Ascending aorta (tissue), 2 donors: Measurements from ENCODE around the gene OSCP1. TPM values are rescaled to one million over a fixed set of nuclear protein-coding genes. Genes with fewer than 3 reads are reported as not detected.

ENCODE experiments used
- DNase-seq, 2 donors: peaks; one replicate each; pipeline ENCODE4 v3.0.0-alpha.2; 2019; ENCODE audit warnings: low spot score in 2 of 2
- H3K27ac ChIP-seq, 2 donors: fragments of 200-600 bp; sonication (generic); one replicate each; pipeline ENCODE4 v1.5.1; 2016 to 2017; ENCODE audit warnings: mild to moderate bottlenecking in 1 of 2
- H3K27me3 ChIP-seq: fragments of 200-600 bp; sonication (generic); one replicate; pipeline ENCODE4 v1.5.1; 2017
- H3K36me3 ChIP-seq, 2 donors: fragments of 200-600 bp; sonication (generic); one replicate each; pipeline ENCODE4 v1.5.1; 2016
- H3K4me1 ChIP-seq, 2 donors: fragments of 200-600 bp; sonication (generic); one replicate each; pipeline ENCODE4 v1.5.1; 2016 to 2017; ENCODE audit warnings: mild to moderate bottlenecking in 1 of 2
- H3K4me3 ChIP-seq, 2 donors: fragments of 200-600 bp; sonication (generic); one replicate each; pipeline ENCODE4 v1.5.1; 2016 to 2017; ENCODE audit warnings: mild to moderate bottlenecking in 1 of 2
- H3K9me3 ChIP-seq, 2 donors: fragments of 200-600 bp; sonication (generic); one replicate each; pipeline ENCODE4 v1.5.1; 2016
- intact Hi-C: fragments of 100-400 bp; cut with DNase I; formaldehyde crosslinking; loops from one replicate; pipeline ENCODE4 v1.15.1; 2023
- total RNA-seq: library from RNA; depleted of rRNA; stranded (reverse); fragments of >200 nt; gene quantifications from one replicate; pipeline ENCODE4 v1.1.0, GENCODE V29; 2016
- TF ChIP-seq, protein P1 (sequence below), 3 experiments: fragments of 200-600 bp in 2 of 3; fragments of 450-650 bp in 1 of 3; sonication (generic) in 2 of 3; IDR thresholded peaks; one replicate each; pipeline ENCODE4 v1.5.1; 2016 to 2019; ENCODE audit warnings: antibody characterized with exemption in 3 of 3, mild to moderate bottlenecking in 1 of 3, moderate library complexity in 1 of 3

Gene OSCP1
- total RNA-seq, 1 donor from 2014 or later = 10.6 TPM

DNA sequence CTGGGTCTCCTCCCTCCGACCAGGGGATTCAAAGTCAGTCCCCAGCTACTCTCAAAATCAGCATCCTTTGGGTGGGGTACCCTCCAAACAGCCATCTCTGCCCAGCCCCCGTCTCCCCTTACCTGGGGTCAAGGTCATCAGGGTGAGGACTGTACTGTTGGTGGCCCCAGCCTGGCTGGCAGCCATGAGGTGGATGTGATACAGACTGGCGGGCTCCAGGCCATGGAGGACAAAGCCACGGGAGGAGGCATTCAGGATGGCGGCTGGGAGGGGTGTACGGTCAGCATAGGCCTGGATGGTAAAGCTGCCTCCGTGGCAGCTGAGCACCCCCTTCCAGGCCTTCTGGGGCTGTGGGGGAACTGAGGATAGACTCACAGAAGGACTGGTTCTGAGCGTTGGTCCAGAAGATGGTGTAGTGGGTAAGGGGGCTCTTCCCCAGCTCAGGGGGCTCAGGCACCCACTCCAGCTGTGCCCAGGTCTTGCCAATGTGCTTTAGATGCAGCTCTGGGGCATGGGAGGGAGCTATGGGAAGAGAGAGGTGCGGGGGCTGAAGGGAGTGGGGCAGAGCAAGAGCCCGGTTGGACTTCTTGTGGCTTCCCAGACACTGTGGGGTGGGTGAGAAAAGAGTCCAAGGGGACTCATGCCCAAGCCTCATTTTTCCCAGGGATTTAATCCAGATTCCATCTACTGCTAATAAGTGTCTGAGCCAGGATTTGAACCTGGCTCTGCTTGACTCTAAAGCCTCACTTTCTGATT, 17.6 kb upstream of the OSCP1 start:
- Histone ChIP-seq H3K4me1 (peaks cover 3 to 8% of the 10 kb centered on the region in 2 donors), H3K36me3 (no peaks in the 10 kb centered on the region), H3K27me3 (no peaks in the 10 kb centered on the region), H3K27ac (no peak overlapping the region), H3K9me3 (no peaks in the 10 kb centered on the region), H3K4me3 (no peak overlapping the region)
- intact Hi-C loops = no loop called here
- TF ChIP-seq, protein P1, sequence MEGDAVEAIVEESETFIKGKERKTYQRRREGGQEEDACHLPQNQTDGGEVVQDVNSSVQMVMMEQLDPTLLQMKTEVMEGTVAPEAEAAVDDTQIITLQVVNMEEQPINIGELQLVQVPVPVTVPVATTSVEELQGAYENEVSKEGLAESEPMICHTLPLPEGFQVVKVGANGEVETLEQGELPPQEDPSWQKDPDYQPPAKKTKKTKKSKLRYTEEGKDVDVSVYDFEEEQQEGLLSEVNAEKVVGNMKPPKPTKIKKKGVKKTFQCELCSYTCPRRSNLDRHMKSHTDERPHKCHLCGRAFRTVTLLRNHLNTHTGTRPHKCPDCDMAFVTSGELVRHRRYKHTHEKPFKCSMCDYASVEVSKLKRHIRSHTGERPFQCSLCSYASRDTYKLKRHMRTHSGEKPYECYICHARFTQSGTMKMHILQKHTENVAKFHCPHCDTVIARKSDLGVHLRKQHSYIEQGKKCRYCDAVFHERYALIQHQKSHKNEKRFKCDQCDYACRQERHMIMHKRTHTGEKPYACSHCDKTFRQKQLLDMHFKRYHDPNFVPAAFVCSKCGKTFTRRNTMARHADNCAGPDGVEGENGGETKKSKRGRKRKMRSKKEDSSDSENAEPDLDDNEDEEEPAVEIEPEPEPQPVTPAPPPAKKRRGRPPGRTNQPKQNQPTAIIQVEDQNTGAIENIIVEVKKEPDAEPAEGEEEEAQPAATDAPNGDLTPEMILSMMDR (IDR thresholded peaks at IDR 0.05) = no peak
- no peak for DNase-seq

DNA sequence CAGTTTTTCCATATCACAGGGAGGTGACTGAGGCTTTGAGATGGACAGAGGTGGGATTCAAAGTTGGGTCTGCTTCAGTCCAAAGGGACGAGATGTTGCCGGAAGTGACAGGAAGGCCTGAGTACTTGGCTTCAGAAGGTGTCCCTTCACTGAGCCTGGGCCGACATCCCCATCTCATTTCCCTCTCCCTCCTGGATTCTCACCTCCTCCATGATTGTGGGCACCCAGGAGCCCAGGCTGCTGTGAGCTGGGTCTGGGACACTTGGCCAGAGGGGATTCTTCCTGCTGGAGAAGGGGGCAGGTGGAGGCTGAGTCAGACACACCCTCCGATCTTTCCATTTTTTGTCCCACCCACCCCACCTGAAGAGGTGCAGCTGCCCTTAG, 16.8 kb upstream of the OSCP1 start:
- no peak overlapping the region for H3K4me3 ChIP-seq

DNA sequence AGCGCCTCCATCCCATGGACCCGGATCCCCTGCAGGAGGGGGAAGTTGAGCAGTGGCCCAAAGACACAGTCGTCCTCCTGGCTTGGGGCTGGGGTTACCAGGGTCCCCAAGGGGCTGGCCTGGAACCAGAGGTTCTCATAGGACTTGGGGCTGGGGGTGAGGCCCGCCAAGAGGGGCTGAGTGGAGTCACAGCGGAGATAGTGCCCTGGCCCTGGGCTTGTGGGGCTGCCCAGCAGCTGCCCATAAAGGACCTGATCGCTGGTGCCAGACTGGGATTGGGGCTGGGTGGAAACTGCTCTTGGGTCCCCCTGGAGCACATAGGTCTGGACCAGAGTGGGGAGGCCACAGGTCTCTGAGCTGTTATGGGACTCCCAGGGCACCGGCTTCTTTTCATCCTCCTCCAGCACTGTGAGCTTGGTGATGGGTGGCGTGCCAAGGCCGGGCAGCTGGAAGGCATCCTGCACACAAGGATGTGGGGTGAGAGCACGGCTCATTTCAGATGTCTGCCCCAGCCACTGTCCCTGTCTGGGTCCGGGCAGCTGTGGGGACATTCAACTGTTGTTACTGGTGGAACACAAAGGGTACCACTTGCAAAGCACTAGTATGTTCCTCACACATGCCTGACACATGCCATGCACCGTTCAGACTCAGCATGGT, 16.2 kb upstream of the OSCP1 start:
- H3K9me3 ChIP-seq = no peaks in the 10 kb centered on the region
- intact Hi-C loops = no loop called here
- TF ChIP-seq, protein P1 (IDR thresholded peaks at IDR 0.05) = no peak
- H3K36me3 ChIP-seq = peaks cover 4 to 5% of the 10 kb centered on the region in 2 donors
- H3K27me3 ChIP-seq = no peaks in the 10 kb centered on the region
- no peak overlapping the region for H3K27ac ChIP-seq
- peaks cover 3 to 11% of the 10 kb centered on the region in 2 donors for H3K4me1 ChIP-seq
- no peak for DNase-seq
- no peak overlapping the region for H3K4me3 ChIP-seq

More for the DNA sequence above, 16.8 kb upstream of the OSCP1 start:
- Histone ChIP-seq H3K36me3 (peaks cover 0 to 1% of the 10 kb centered on the region in 2 donors), H3K27me3 (no peaks in the 10 kb centered on the region), H3K9me3 (no peaks in the 10 kb centered on the region), H3K27ac (no peak overlapping the region), H3K4me1 (peaks cover 3 to 11% of the 10 kb centered on the region in 2 donors)
- DNase-seq = no peak
- TF ChIP-seq, protein P1 (IDR thresholded peaks at IDR 0.05) = no peak
- intact Hi-C loops = no loop called here

DNA sequence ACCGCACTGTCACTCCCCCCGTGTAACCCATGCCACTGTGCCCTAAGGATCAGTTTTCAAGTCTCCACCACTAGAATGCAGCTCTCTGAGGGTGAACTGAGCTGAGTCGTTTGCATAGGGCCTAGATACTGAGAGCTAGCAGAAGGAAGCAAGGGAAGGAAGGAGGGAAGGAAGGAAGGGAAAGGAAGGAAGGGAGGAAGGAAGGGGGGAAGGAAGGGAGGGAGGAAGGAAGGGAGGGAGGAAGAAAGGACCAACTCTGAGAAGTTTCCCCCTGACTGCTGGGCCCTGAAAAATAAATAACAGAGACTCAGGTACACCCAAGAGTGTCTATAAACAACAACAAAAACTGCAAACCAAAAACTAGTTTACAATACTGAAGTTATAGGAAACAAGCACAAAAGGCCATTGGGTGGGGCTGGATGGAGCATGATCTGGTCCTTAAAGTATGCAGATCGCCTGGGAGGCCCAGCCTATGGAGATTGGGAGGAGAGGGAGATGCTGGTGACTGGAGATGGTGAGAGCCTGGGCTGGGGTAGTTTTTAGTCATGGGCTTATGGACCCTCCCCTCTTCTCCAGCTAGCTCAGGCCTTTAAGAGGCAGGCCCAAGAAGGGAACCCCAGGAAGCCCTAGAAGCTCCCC, 15.6 kb upstream of the OSCP1 start:
- Histone ChIP-seq H3K9me3 (no peaks in the 10 kb centered on the region), H3K4me1 (peaks cover 3 to 11% of the 10 kb centered on the region in 2 donors), H3K27me3 (no peaks in the 10 kb centered on the region), H3K27ac (no peak overlapping the region), H3K4me3 (no peak overlapping the region), H3K36me3 (peaks cover 8 to 11% of the 10 kb centered on the region in 2 donors)
- no peak for DNase-seq
- TF ChIP-seq, protein P1 (IDR thresholded peaks at IDR 0.05) = no peak
- intact Hi-C loops = loop anchor here (2.0 kb wide), 1 partner anchor 15 kb away; the partner anchor contains the start of gene OSCP1

DNA sequence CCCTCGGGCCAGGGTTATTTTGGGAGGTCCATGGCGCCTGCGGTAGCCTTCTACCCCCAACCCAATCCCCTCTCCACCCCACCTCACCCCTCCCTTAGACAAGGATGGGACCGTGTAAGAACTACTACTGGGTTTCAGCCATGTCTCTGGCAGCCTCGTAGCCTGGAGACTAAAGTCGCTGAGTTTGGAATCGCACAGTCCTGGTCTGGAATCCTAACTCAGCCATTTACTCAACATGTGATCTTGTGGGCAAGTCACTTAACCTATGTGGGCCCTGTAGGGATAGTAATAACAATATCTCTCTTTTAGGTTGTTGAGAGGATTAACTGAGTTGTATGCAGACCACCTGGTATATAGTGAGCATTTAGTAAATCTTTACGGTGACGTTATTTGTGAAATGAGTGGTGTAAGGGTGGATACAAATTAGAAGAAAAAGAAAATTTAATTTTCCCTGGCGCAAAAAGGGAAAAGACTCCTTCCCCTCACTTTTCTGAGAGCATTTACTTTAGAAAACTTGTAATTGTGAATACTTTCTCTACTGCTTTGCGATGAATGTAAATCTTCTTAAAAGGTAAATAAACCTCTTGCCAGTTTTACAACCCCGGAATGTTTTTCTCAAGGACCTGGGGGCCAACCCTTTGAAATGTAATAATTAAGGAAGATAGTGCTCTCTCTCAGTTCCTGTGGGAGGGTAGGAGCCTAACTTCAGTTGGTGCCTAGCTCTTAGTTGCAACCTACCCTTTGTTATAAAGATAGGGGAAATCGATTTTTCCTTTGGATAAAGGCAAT, 14.5 kb upstream of the OSCP1 start:
- no peaks in the 10 kb centered on the region for H3K27me3 ChIP-seq
- DNase-seq = no peak
- intact Hi-C loops = loop anchor here (2.0 kb wide), 1 partner anchor 14 kb away; the partner anchor contains the start of gene OSCP1
- TF ChIP-seq, protein P1 (IDR thresholded peaks at IDR 0.05) = no peak
- no peaks in the 10 kb centered on the region for H3K9me3 ChIP-seq
- H3K36me3 ChIP-seq = peaks cover 8 to 21% of the 10 kb centered on the region in 2 donors
- peak overlapping the region; percentile 70 to 72 for H3K4me3 ChIP-seq
- peaks cover 3 to 11% of the 10 kb centered on the region in 2 donors for H3K4me1 ChIP-seq
- H3K27ac ChIP-seq = peak overlapping the region; percentile 87 to 90
